CD4-positive, alpha-beta T cell treated with Interleukin-15 for 1 hour (primary cell): Measurements from ENCODE around the gene SNX14.
A peak's percentile ranks its signal among the peaks of the same experiment; 100 is the strongest.

ENCODE experiments used
- DNase-seq: peaks from one replicate; pipeline ENCODE4 v3.0.0-alpha.2; 2020

SNX14 gene

GRCh38 chr6:85460921-85461797 lies 132.5 kb downstream of the SNX14 start:
- peak; percentile 25 for DNase-seq

GRCh38 chr6:85460154-85460920 lies 133.3 kb downstream of the SNX14 start:
- no peak for DNase-seq

GRCh38 chr6:85459224-85459901 lies 134.3 kb downstream of the SNX14 start:
- no peak for DNase-seq

- DNase-seq = no peak
Measured at GRCh38 chr6:85458782-85459181, 134.9 kb downstream of the SNX14 start.

- DNase-seq = no peak
Measured at GRCh38 chr6:85458184-85458583, 135.5 kb downstream of the SNX14 start.

GRCh38 chr6:85456782-85457181 lies 136.9 kb downstream of the SNX14 start:
- no peak for DNase-seq
